AG04450 (cell line): ENCODE measurements around the gene FAXC. TPM values are rescaled to one million over a fixed set of nuclear protein-coding genes. Genes with fewer than 3 reads are reported as not detected.

Experiments used
- CTCF ChIA-PET: fragments of 300-600, 350-600 bp; formaldehyde crosslinking; extraction: SDS; loops from one replicate; lab custom pipeline; 2022; ENCODE audit warnings: antibody characterized with exemption, inconsistent platforms; lab: Charles Lee
- POLR2A ChIA-PET: fragments of 350-600 bp; formaldehyde crosslinking; extraction: SDS; loops from one replicate; lab custom pipeline; 2021; ENCODE audit warnings: antibody characterized with exemption, inconsistent platforms; lab: Yijun Ruan, JAX
- DNase-seq: peaks from one replicate; pipeline ENCODE4 v3.0.0-alpha.2; 2011; ENCODE audit warnings: low read depth, low spot score
- H3K27ac ChIP-seq: one replicate; pipeline ENCODE4 v1.5.1; 2012; ENCODE audit warnings: low read depth, low read length, control low read depth
- H3K27me3 ChIP-seq: one replicate; pipeline ENCODE4 v1.6.0; 2012; ENCODE audit warnings: low read length; ENCODE audit not compliant: control insufficient read depth, insufficient read depth
- H3K4me3 ChIP-seq: 2 replicates; pipeline ENCODE4 v1.5.1; 2011; ENCODE audit warnings: mild to moderate bottlenecking, low read depth, low read length, control low read depth
- H3K9me3 ChIP-seq: 2 replicates; pipeline ENCODE4 v1.5.1; 2012; ENCODE audit warnings: low read length; ENCODE audit not compliant: control insufficient read depth, insufficient read depth
- CTCF ChIP-seq: IDR thresholded peaks from 2 replicates; pipeline ENCODE4 v1.5.1; 2011; ENCODE audit warnings: low read depth, low read length, control low read depth, inconsistent platforms
- polyA plus RNA-seq: library from polyadenylated mRNA; depleted of rRNA; stranded (reverse); fragments of >200 nt; gene quantifications from 2 replicates; pipeline ENCODE4 v1.2.3, GENCODE V29; 2011

Gene FAXC
- polyA plus RNA-seq, 1 experiment: 8.4 TPM

- Histone ChIP-seq H3K27ac (no peak overlapping the region), H3K4me3 (no peak overlapping the region), H3K27me3 (no peaks in the 10 kb centered on the region), H3K9me3 (no peaks in the 10 kb centered on the region)
- CTCF ChIA-PET: no interaction called here
- TF ChIP-seq CTCF: no peak
- POLR2A ChIA-PET: no interaction called here
- no peak for DNase-seq
These were observed 94.6 kb downstream of the FAXC start for GRCh38 chr6:99254616-99255550.

GRCh38 chr6:99253271-99253670, 96.2 kb downstream of the FAXC start:
- CTCF ChIA-PET: no interaction called here

GRCh38 chr6:99252421-99252820, 97.1 kb downstream of the FAXC start:
- ChIA-PET CTCF (no interaction called here), POLR2A (no interaction called here)
- DNase-seq: no peak
- Histone ChIP-seq H3K4me3 (no peak overlapping the region), H3K27me3 (no peaks in the 10 kb centered on the region), H3K9me3 (no peaks in the 10 kb centered on the region), H3K27ac (no peak overlapping the region)
- TF ChIP-seq CTCF: no peak

More at GRCh38 chr6:99253271-99253670, 96.2 kb downstream of the FAXC start:
- no peak for DNase-seq
- Histone ChIP-seq H3K4me3 (no peak overlapping the region), H3K27me3 (no peaks in the 10 kb centered on the region), H3K9me3 (no peaks in the 10 kb centered on the region), H3K27ac (no peak overlapping the region)
- no peak for TF ChIP-seq CTCF
- POLR2A ChIA-PET: no interaction called here

GRCh38 chr6:99250476-99250875, 99.0 kb downstream of the FAXC start:
- TF ChIP-seq CTCF: no peak
- POLR2A ChIA-PET: no interaction called here
- H3K9me3 ChIP-seq: no peaks in the 10 kb centered on the region
- H3K27me3 ChIP-seq: no peaks in the 10 kb centered on the region
- CTCF ChIA-PET: no interaction called here
- H3K4me3 ChIP-seq: no peak overlapping the region
- H3K27ac ChIP-seq: no peak overlapping the region
- no peak for DNase-seq

- no peaks in the 10 kb centered on the region for H3K27me3 ChIP-seq
- no peak overlapping the region for H3K4me3 ChIP-seq
- no peak overlapping the region for H3K27ac ChIP-seq
- TF ChIP-seq CTCF: no peak
- H3K9me3 ChIP-seq: no peaks in the 10 kb centered on the region
- ChIA-PET POLR2A (no interaction called here), CTCF (no interaction called here)
- no peak for DNase-seq
These were observed 102.9 kb downstream of the FAXC start for GRCh38 chr6:99246602-99247001.
